Ovary (tissue), 9 donors: ENCODE data around the gene F8. TPM values are rescaled to one million over a fixed set of nuclear protein-coding genes. Genes with fewer than 3 reads are reported as not detected.
"Not testable (repeated sequence)": the region's sequence is repeated elsewhere in the genome, so short reads cannot be mapped to it uniquely, and the experiment has no call there.

Experiments used
- DNase-seq, 5 donors: peaks; one replicate each; pipeline ENCODE4 v3.0.0-alpha.2; 2019 to 2020
- H3K27ac ChIP-seq, 2 donors: fragments of 200-600 bp; one replicate each; pipeline versions ENCODE4 v1.5.1 to v1.8.0; 2019 to 2022
- H3K27me3 ChIP-seq: fragments of 200-600 bp; one replicate; pipeline ENCODE4 v1.8.0; 2022
- H3K36me3 ChIP-seq: fragments of 200-600 bp; sonication (generic); one replicate; pipeline ENCODE4 v1.5.1; 2019
- H3K4me1 ChIP-seq: one replicate; pipeline ENCODE4 v1.8.1; 2013; ENCODE audit warnings: mild to moderate bottlenecking, moderate library complexity; ENCODE audit not compliant: insufficient read depth
- H3K4me3 ChIP-seq: fragments of 200-600 bp; sonication (generic); one replicate; pipeline ENCODE4 v1.5.1; 2017
- H3K9me3 ChIP-seq, 2 donors: fragments of 200-600 bp in 1 of 2; sonication (generic) in 1 of 2; one replicate each; pipeline versions ENCODE4 v1.5.1 to v1.8.1; 2013 to 2019; ENCODE audit warnings: mild to moderate bottlenecking in 1 of 2, moderate library complexity in 1 of 2
- CTCF ChIP-seq, 3 donors: fragments of 450-650 bp in 2 of 3; fragments of 200-600 bp in 1 of 3; IDR thresholded peaks; one replicate each; pipeline versions ENCODE4 v1.5.1 to v1.8.0; 2016 to 2022; ENCODE audit warnings: antibody characterized with exemption in 3 of 3, mild to moderate bottlenecking in 1 of 3
- EP300 ChIP-seq: sonication (generic); formaldehyde crosslinking; IDR thresholded peaks from one replicate; pipeline ENCODE4 v1.6.1; 2017; ENCODE audit warnings: antibody characterized with exemption
- POLR2A ChIP-seq: fragments of 450-650 bp; IDR thresholded peaks from one replicate; pipeline ENCODE4 v1.6.1; 2017; ENCODE audit warnings: antibody characterized with exemption, mild to moderate bottlenecking, moderate library complexity
- WGBS, 3 donors: extraction: QIAGEN DNeasy Blood & Tissue Kit in 1 of 3; methylation state at CpG; one replicate each; pipeline versions ENCODE4 v1.1.5 to v1.1.7; 2013 to 2017; 5-methylcytosine and 5-hydroxymethylcytosine counted together
- intact Hi-C, 4 donors: fragments of 100-400 bp; cut with DNase I; formaldehyde crosslinking; loops; one replicate each; pipeline versions ENCODE4 v1.11.0 to v1.15.1; 2022 to 2023
- polyA plus RNA-seq, 2 donors: library from polyadenylated mRNA; stranded (reverse); fragments of 200-250 nt in 1 of 2; fragments of 350-450 nt in 1 of 2; fragmentation: Illumina TruSeq in 1 of 2; extraction: RNeasy Lipid Tissue Mini Kit (QIAGEN cat#74804) in 1 of 2; gene quantifications; one replicate each; pipeline ENCODE4 v1.2.3, GENCODE V29; 2013 to 2014
- total RNA-seq, 7 donors: library from RNA; depleted of rRNA in 2 of 7; stranded (reverse); fragments of >200 nt in 2 of 7; fragmentation: NEBNext Ultra II Directional in 3 of 7; extraction: Animal tissue kit (Norgen Biotek cat#: 25700) in 3 of 7; gene quantifications; one replicate each; pipeline versions ENCODE4 v1.1.0 to v1.2.4, GENCODE V29; 2016 to 2023
- donor health status: DM: no; HTN: no; CAD: no; lungs with moderate emphysema.
- donor health status: DM: no; HTN: no; CAD: no.
- donor health status: Bipolar disorder and iron deficiency.
- donor health status: DM: yes; HTN: yes; CAD: no.
- donor health status: DM: no; HTN: no; CAD: no.
- donor health status: DM: yes; HTN: yes; CAD: no.

Gene F8
- total and polyA plus RNA-seq, 9 donors = 15.3 to 77.5 (median 22.2) TPM

GRCh38 chrX:154822029-154822428 is 200.5 kb downstream of the F8 start:
- 68 to 77% (median 72%) methylated on average over 3 of the region's 3 CpGs for WGBS, 3 donors
- H3K4me3 ChIP-seq = no peak overlapping the region
- H3K27me3 ChIP-seq = no peaks in the 10 kb centered on the region
- no peak overlapping the region for H3K27ac ChIP-seq
- intact Hi-C loops = no loop called here
- no peaks in the 10 kb centered on the region for H3K9me3 ChIP-seq
- no peaks in the 10 kb centered on the region for H3K4me1 ChIP-seq
- DNase-seq = no peak
- TF ChIP-seq EP300 (no peak), POLR2A (no peak), CTCF (IDR thresholded peaks at IDR 0.05) (no peak)
- no peaks in the 10 kb centered on the region for H3K36me3 ChIP-seq

GRCh38 chrX:154821523-154821922 is 201.0 kb downstream of the F8 start:
- H3K36me3 ChIP-seq = no peaks in the 10 kb centered on the region
- no peaks in the 10 kb centered on the region for H3K9me3 ChIP-seq
- DNase-seq = no peak
- no peak for TF ChIP-seq CTCF (IDR thresholded peaks at IDR 0.05)
- no peak for TF ChIP-seq EP300
- TF ChIP-seq POLR2A = no peak
- intact Hi-C loops = no loop called here
- H3K4me1 ChIP-seq = no peaks in the 10 kb centered on the region
- no peak overlapping the region for H3K4me3 ChIP-seq
- H3K27me3 ChIP-seq = no peaks in the 10 kb centered on the region
- no peak overlapping the region for H3K27ac ChIP-seq

GRCh38 chrX:154819771-154820341 is 202.7 kb downstream of the F8 start:
- Histone ChIP-seq H3K27ac (no peak overlapping the region), H3K27me3 (no peaks in the 10 kb centered on the region), H3K4me3 (no peak overlapping the region), H3K4me1 (no peaks in the 10 kb centered on the region), H3K36me3 (no peaks in the 10 kb centered on the region), H3K9me3 (no peaks in the 10 kb centered on the region)
- 73 to 78% (median 74%) methylated on average over 7 of the region's 7 CpGs for WGBS, 3 donors
- intact Hi-C loops = no loop called here
- TF ChIP-seq EP300 (no peak), POLR2A (no peak), CTCF (IDR thresholded peaks at IDR 0.05) (no peak)
- DNase-seq = no peak

GRCh38 chrX:154818916-154819770 is 203.4 kb downstream of the F8 start:
- 42 to 57% (median 48%) methylated on average over 11 of the region's 11 CpGs for WGBS, 3 donors
- TF ChIP-seq EP300 (no peak), CTCF (IDR thresholded peaks at IDR 0.05) (no peak), POLR2A (no peak)
- no peak for DNase-seq
- no peaks in the 10 kb centered on the region for H3K9me3 ChIP-seq
- H3K4me1 ChIP-seq = no peaks in the 10 kb centered on the region
- no peak overlapping the region for H3K4me3 ChIP-seq
- intact Hi-C loops = no loop called here
- H3K27ac ChIP-seq = no peak overlapping the region
- H3K27me3 ChIP-seq = no peaks in the 10 kb centered on the region
- H3K36me3 ChIP-seq = no peaks in the 10 kb centered on the region

GRCh38 chrX:154817048-154817618 is 205.4 kb downstream of the F8 start:
- H3K36me3 ChIP-seq, H3K27ac ChIP-seq, DNase-seq, H3K27me3 ChIP-seq, H3K9me3 ChIP-seq, intact Hi-C loops, H3K4me1 ChIP-seq, H3K4me3 ChIP-seq: not testable (repeated sequence)
- 87 to 92% (median 90%) methylated on average over 19 of the region's 19 CpGs for WGBS, 3 donors

- intact Hi-C loops, H3K9me3 ChIP-seq, H3K27ac ChIP-seq, H3K27me3 ChIP-seq, H3K4me1 ChIP-seq, H3K4me3 ChIP-seq, DNase-seq, H3K36me3 ChIP-seq: not testable (repeated sequence)
- WGBS, 3 donors = 59 to 72% (median 71%) methylated on average over 4 of the region's 4 CpGs
Observed at GRCh38 chrX:154816326-154816898, 206.1 kb downstream of the F8 start.
